BE2C (cell line): ENCODE results near the gene RAB10.
"Not testable (repeated sequence)": the region's sequence is repeated elsewhere in the genome, so short reads cannot be mapped to it uniquely, and the experiment has no call there.

Experiments
- DNase-seq: peaks from one replicate; pipeline ENCODE4 v3.0.0-alpha.2; 2020
- H3K27me3 ChIP-seq: fragments of 250-450 bp; sonication (Bioruptor Pico); 2 replicates; pipeline ENCODE4 v1.5.1; 2020; ENCODE audit warnings: mild to moderate bottlenecking
- H3K36me3 ChIP-seq: fragments of 250-450 bp; sonication (Bioruptor Pico); 2 replicates; pipeline ENCODE4 v1.5.1; 2020; ENCODE audit warnings: mild to moderate bottlenecking
- H3K4me1 ChIP-seq: fragments of 250-450 bp; sonication (Bioruptor Pico); 2 replicates; pipeline ENCODE4 v1.5.1; 2020
- H3K4me3 ChIP-seq: 2 replicates; pipeline ENCODE4 v1.5.1; 2011; ENCODE audit warnings: low read depth, low read length
- H3K9me3 ChIP-seq: fragments of 250-450 bp; sonication (Bioruptor Pico); 2 replicates; pipeline ENCODE4 v1.5.1; 2020
- CTCF ChIP-seq: IDR thresholded peaks from 2 replicates; pipeline ENCODE4 v1.5.1; 2012; ENCODE audit warnings: mild to moderate bottlenecking, low read depth, low read length

RAB10 gene

GRCh38 chr2:26011990-26012856 is 21.7 kb upstream of the RAB10 start:
- Histone ChIP-seq H3K4me1 (peaks cover 4% of the 10 kb centered on the region; the same call in 1 of the 2 replicates), H3K9me3 (no peaks in the 10 kb centered on the region), H3K4me3 (no peak overlapping the region), H3K27me3 (no peaks in the 10 kb centered on the region), H3K36me3 (no peaks in the 10 kb centered on the region)
- peak; percentile 26 for DNase-seq
- TF ChIP-seq CTCF, result no peak

- Histone ChIP-seq H3K4me1 (peaks cover 17% of the 10 kb centered on the region), H3K9me3 (no peaks in the 10 kb centered on the region), H3K4me3 (no peak overlapping the region), H3K36me3 (no peaks in the 10 kb centered on the region), H3K27me3 (no peaks in the 10 kb centered on the region)
- no peak for TF ChIP-seq CTCF
- DNase-seq, result no peak
These were observed 20.2 kb upstream of the RAB10 start for GRCh38 chr2:26013668-26014067.

- no peak for DNase-seq
- Histone ChIP-seq H3K27me3 (no peaks in the 10 kb centered on the region), H3K4me3 (no peak overlapping the region), H3K36me3 (no peaks in the 10 kb centered on the region), H3K9me3 (no peaks in the 10 kb centered on the region), H3K4me1 (peaks cover 19% of the 10 kb centered on the region)
- no peak for TF ChIP-seq CTCF
These were observed 17.7 kb upstream of the RAB10 start for GRCh38 chr2:26016012-26016705.

GRCh38 chr2:26016706-26017045 is 17.2 kb upstream of the RAB10 start:
- not testable (repeated sequence) for H3K4me3 ChIP-seq, DNase-seq, H3K9me3 ChIP-seq, H3K36me3 ChIP-seq, H3K27me3 ChIP-seq
- H3K4me1 ChIP-seq, result peaks cover 19% of the 10 kb centered on the region

- peaks cover 16% of the 10 kb centered on the region for H3K4me1 ChIP-seq
- H3K36me3 ChIP-seq, result no peaks in the 10 kb centered on the region
- no peak for TF ChIP-seq CTCF
- DNase-seq, result no peak
- H3K4me3 ChIP-seq, result no peak overlapping the region
- H3K9me3 ChIP-seq, result no peaks in the 10 kb centered on the region
- H3K27me3 ChIP-seq, result no peaks in the 10 kb centered on the region
These were observed 16.3 kb upstream of the RAB10 start for GRCh38 chr2:26017464-26018183.

GRCh38 chr2:26018184-26019055 is 15.5 kb upstream of the RAB10 start:
- no peaks in the 10 kb centered on the region for H3K27me3 ChIP-seq
- H3K36me3 ChIP-seq, result no peaks in the 10 kb centered on the region
- peak; percentile 68 for DNase-seq
- TF ChIP-seq CTCF, result no peak
- no peaks in the 10 kb centered on the region for H3K9me3 ChIP-seq
- peaks cover 15% of the 10 kb centered on the region for H3K4me1 ChIP-seq
- no peak overlapping the region for H3K4me3 ChIP-seq
